Activated CD8-positive, alpha-beta memory T cell treated with anti-CD3 and anti-CD28 coated beads, Interleukin-2, amount 10 ng/mL, durations not matched to agents 7 days and 5 days (primary cell): Measurements from ENCODE around the gene TUBGCP4. TPM values are rescaled to one million over a fixed set of nuclear protein-coding genes. Genes with fewer than 3 reads are reported as not detected.

Experiments
- ATAC-seq: fragments of 150-1000 bp; cut with Tn5 transposase; one replicate; pipeline ENCODE4 v1.10.0; 2021; ENCODE audit warnings: moderate library complexity
- CTCF ChIA-PET: fragments of 350-600 bp; sonication (Branson Sonifier 250); formaldehyde crosslinking; loops from one replicate; lab custom pipeline; 2021; ENCODE audit warnings: antibody characterized with exemption; lab: Charles Lee
- DNase-seq: peaks from one replicate; pipeline ENCODE4 v3.0.0-alpha.2; 2020
- H3K27ac Mint-ChIP-seq: one replicate; pipeline ENCODE4 v1.8.0; 2021; ENCODE audit warnings: mild to moderate bottlenecking, mixed read lengths
- H3K27me3 Mint-ChIP-seq: one replicate; pipeline ENCODE4 v1.8.0; 2021; ENCODE audit warnings: mixed read lengths
- H3K36me3 Mint-ChIP-seq: one replicate; pipeline ENCODE4 v1.8.0; 2021; ENCODE audit warnings: mild to moderate bottlenecking, mixed read lengths
- H3K4me1 Mint-ChIP-seq: one replicate; pipeline ENCODE4 v1.8.0; 2021; ENCODE audit warnings: mixed read lengths
- H3K4me3 Mint-ChIP-seq: one replicate; pipeline ENCODE4 v1.8.0; 2021; ENCODE audit warnings: mild to moderate bottlenecking, moderate library complexity, mixed read lengths
- H3K9me3 Mint-ChIP-seq: one replicate; pipeline ENCODE4 v1.8.0; 2022; ENCODE audit warnings: low read depth, mixed read lengths
- total RNA-seq, 2 experiments: library from RNA; stranded (reverse); gene quantifications; one replicate each; pipeline ENCODE4 v1.2.3, GENCODE V29; 2021

TUBGCP4 gene, protein sequence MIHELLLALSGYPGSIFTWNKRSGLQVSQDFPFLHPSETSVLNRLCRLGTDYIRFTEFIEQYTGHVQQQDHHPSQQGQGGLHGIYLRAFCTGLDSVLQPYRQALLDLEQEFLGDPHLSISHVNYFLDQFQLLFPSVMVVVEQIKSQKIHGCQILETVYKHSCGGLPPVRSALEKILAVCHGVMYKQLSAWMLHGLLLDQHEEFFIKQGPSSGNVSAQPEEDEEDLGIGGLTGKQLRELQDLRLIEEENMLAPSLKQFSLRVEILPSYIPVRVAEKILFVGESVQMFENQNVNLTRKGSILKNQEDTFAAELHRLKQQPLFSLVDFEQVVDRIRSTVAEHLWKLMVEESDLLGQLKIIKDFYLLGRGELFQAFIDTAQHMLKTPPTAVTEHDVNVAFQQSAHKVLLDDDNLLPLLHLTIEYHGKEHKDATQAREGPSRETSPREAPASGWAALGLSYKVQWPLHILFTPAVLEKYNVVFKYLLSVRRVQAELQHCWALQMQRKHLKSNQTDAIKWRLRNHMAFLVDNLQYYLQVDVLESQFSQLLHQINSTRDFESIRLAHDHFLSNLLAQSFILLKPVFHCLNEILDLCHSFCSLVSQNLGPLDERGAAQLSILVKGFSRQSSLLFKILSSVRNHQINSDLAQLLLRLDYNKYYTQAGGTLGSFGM
- 10 to 100 TPM; 38.9 to 49.9 TPM for total RNA-seq

DNA sequence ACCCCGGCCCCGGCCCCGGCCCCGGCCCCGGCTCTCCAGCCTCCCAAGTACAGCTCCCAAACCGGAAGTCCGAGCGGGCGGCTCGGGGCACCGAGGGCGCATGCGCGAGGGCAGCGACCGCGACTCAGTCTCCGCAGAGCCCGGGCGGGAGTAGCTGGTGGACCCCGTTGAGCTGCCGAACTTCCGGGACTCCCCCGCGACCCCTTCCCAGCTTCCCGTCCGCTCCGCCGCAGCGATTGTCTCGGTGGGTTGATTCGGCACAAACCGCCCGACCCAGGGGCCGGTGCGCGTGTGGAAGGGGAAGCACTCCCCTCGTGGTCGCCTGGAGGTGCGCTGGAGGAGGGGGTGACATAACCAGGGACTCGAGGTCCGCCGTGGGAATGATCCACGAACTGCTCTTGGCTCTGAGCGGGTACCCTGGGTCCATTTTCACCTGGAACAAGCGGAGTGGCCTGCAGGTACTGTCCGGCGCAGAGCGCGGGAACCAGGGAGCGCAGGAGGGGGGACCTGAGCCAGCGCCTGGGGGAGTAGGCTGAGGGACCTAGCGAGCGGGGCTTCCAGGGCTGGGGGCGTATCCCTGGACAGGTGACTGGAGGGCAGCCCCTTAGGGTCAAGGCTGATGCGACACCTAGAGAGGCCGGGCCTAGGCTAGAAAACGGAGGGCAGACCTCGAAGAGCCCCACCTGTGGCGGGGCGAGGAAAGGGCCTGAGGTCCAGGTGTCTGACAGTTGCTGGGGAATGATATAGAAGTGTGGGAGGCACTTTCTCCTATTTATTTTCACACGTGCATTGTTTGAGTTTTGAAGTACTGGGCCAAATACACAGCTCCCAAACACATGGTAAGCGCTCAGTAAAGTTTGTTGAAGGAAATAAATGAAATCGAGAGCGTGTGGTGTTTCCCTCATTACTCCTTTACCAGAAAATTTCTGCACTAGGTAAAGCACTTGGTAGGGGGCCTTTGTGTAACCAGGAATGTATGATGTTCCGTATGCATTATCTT lies at the start of gene TUBGCP4, which contains the start of gene ZSCAN29:
Gene TUBGCP4 (plus strand): TSS at position 127 of the 1,000 bp plus-strand sequence. CDS start 254 bp downstream, at position 381.
Gene ZSCAN29 (minus strand): TSS at position 69 of the 1,000 bp plus-strand sequence. CDS start 1,130 bp downstream, outside the sequence.
- Mint-ChIP-seq H3K9me3 (peaks cover 14% of the 10 kb centered on the region), H3K27me3 (no peaks in the 10 kb centered on the region), H3K4me1 (peaks cover 50% of the 10 kb centered on the region), H3K27ac (peak within 1 kb of the TSS; percentile 84), H3K4me3 (peak within 1 kb of the TSS; percentile 88), H3K36me3 (peaks cover 48% of the 10 kb centered on the region)
- CTCF ChIA-PET: interaction anchor here (0.6 to 3.1 kb wide), 11 partner anchors 9 to 406 kb away, joined by 3 to 8 read pairs (median 4); partner anchors contain the start of gene ELL3
- peak; percentile 91 for ATAC-seq
- DNase-seq: peak; percentile 88

DNA sequence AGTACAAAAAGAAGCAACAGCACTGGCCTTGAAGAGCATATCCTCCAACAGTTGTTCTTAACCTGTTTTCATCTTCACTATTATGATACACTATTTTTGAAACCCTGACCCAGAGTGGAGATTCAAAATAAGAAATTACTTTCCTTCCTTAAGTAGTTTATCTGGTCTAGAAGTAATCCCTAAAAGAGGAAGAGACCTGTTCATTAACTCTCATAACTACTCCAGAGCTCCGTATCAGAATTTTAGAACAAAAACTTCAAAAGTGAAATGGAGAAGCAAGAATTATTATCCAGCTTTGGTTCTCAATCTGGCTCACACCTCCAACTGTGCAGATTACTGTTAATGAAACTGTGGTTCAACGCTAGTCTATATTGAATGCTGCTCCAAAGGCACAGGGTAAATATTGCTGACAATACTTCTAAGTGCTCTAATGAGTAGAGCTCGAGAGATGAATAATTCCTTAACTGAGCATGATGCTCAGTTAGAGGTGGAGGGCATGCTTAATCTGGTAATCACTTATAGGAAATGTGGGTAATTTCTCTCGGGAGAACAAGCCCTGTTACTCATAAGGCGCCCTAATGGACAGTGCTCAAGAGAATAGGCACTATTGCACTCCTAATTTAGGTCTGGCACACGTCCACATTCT lies 45.7 kb upstream of the TUBGCP4 start:
- Mint-ChIP-seq H3K27ac (no peak overlapping the region), H3K9me3 (no peaks in the 10 kb centered on the region), H3K4me1 (peaks cover 26% of the 10 kb centered on the region), H3K4me3 (no peak overlapping the region), H3K36me3 (peaks cover 19% of the 10 kb centered on the region), H3K27me3 (peaks cover 5% of the 10 kb centered on the region)
- CTCF ChIA-PET: interaction anchor here (1.2 to 1.5 kb wide), 3 partner anchors 13 to 100 kb away, joined by 3 to 5 read pairs (median 4); no protein-coding TSS in a partner anchor
- ATAC-seq: no peak
- DNase-seq: no peak

DNA sequence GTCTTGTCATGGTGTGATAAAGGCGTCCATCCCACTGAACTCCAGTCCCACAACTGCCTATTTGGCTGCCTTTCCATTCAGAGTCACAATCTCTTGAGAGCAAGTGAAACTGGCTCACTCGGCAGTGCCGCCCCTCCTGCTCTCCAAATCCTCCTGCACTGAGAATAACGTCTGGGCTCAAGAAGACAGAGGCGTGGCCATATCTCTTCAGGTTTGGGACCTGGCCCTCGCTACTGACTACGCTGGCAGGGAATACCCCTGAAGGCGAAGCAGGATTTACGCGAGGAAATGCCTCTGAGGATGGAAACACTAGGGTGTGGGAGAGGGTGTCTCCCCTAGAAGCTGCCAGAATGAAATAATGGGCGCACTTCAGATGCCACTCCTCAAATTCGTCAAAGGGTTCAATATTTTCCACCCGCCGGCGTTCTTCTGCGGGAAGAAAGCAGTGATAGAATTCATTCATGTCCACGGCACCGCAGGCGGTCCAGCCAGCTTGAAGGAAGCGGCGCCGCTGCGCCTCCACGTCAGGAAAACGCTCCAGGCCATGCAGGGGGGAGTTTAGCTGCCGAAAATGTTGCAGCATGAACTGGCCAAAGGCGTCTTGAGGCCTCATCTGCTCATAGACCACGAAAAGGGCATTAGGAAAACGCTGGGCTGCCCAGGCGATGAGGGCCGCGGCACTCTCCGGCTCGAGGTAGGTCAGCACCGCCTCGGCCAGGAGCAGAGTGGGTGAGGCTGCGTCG lies 41.5 kb upstream of the TUBGCP4 start:
- H3K27me3 Mint-ChIP-seq: no peaks in the 10 kb centered on the region
- DNase-seq: peak; percentile 42
- H3K27ac Mint-ChIP-seq: peak overlapping the region; percentile 97
- H3K4me3 Mint-ChIP-seq: peak overlapping the region; percentile 93
- H3K4me1 Mint-ChIP-seq: peaks cover 46% of the 10 kb centered on the region
- H3K9me3 Mint-ChIP-seq: no peaks in the 10 kb centered on the region
- peaks cover 31% of the 10 kb centered on the region for H3K36me3 Mint-ChIP-seq
- CTCF ChIA-PET: interaction anchor here (0.8 to 1.0 kb wide), 2 partner anchors 47 to 104 kb away, joined by 3 read pairs; no protein-coding TSS in a partner anchor
- ATAC-seq: no peak

DNA sequence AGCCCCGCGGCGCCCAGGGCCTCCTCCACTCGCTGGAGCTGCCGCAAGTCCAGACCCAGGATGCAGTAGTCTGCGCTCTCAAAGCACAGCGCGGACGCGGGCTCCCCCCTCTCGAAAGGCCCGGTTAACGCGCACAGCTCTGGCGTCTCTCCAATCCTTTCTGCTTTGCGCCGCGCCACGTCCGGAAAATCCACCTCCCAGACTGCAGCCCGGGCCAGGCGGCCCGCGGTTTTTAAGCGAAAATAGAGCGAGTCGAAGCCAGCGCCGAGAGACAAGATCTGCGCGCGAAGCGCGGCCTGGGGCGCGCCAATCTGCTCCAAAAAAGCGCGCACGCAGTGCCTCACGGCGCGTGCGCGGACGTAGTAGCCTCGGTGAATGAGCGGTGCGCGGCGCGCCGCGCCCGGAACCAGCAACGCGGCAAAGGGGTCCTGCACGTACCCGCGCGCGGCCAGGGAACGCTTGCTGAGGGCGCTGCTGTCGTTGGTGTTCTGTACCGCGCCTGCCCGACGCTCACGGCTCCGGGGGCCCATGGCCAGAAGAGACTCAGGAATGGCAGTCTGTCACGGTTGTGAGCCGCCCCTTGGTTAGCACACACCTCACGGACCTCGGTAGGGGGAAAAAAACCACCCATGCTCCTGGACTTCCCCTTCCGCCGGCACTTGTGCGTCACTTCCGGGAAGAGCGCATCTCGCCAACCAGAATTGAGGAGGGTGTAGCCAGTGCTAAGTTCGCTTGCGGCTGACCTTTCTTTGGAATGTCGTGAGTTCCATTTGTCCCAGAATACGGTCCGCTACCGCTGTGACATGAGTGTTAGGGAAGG lies 40.7 kb upstream of the TUBGCP4 start, which contains the start of gene LCMT2:
Gene LCMT2 (minus strand): TSS at position 614 of the 820 bp plus-strand sequence. CDS start 84 bp downstream, at position 530.
- H3K27me3 Mint-ChIP-seq: no peaks in the 10 kb centered on the region
- peak within 1 kb of the TSS; percentile 97 for H3K27ac Mint-ChIP-seq
- CTCF ChIA-PET: interaction anchor here (0.8 to 1.0 kb wide), 2 partner anchors 46 to 105 kb away, joined by 3 read pairs; no protein-coding TSS in a partner anchor
- no peaks in the 10 kb centered on the region for H3K9me3 Mint-ChIP-seq
- H3K36me3 Mint-ChIP-seq: peaks cover 31% of the 10 kb centered on the region
- H3K4me3 Mint-ChIP-seq: peak within 1 kb of the TSS; percentile 93
- H3K4me1 Mint-ChIP-seq: peaks cover 46% of the 10 kb centered on the region
- DNase-seq (peak; percentile 93), ATAC-seq (peak; percentile 89)

DNA sequence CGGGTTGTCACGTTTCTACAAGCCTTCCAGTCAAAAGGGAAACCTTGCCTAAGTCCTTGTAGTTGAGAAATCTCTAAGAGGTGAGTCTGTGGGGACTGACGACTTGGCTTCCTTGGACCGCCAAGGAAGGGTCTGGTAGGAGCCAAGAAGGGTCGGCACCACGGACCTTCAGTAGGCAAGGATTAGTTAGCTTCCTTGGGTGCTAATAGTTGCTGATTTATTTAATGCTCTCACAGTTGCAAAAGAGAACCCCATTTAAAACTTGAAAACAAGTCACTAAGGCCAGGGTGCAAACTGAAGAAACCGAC lies 40.2 kb upstream of the TUBGCP4 start:
- no peak for DNase-seq
- peaks cover 33% of the 10 kb centered on the region for H3K36me3 Mint-ChIP-seq
- CTCF ChIA-PET: no interaction called here
- peaks cover 44% of the 10 kb centered on the region for H3K4me1 Mint-ChIP-seq
- H3K4me3 Mint-ChIP-seq: peak overlapping the region; percentile 93
- peak; percentile 25 for ATAC-seq
- H3K9me3 Mint-ChIP-seq: no peaks in the 10 kb centered on the region
- H3K27ac Mint-ChIP-seq: peak overlapping the region; percentile 97
- H3K27me3 Mint-ChIP-seq: no peaks in the 10 kb centered on the region

DNA sequence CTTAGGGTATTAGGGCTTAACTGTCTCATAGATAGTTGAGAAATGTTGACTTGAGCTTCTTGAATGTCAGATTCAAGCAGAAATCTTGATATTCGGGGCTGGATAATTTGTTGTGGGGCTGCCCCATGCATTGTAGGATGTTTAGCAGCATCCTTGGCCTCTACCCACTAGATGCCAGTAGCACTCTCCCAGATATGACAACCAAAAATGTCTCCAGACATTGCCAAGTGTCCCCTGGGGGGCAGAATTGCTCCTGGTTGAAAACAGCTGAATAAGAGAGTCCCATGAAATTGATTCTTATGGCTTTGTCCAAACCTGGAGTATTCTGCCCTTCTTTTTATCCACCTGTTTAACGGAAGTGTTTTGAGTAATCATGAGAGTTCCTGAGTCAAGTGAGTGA lies 24.6 kb upstream of the TUBGCP4 start:
- Mint-ChIP-seq H3K36me3 (peaks cover 17% of the 10 kb centered on the region), H3K4me3 (no peak overlapping the region), H3K4me1 (no peaks in the 10 kb centered on the region), H3K27ac (no peak overlapping the region), H3K9me3 (no peaks in the 10 kb centered on the region), H3K27me3 (no peaks in the 10 kb centered on the region)
- CTCF ChIA-PET: interaction anchor here (0.9 to 1.8 kb wide), 5 partner anchors 9 to 404 kb away, joined by 3 to 6 read pairs (median 3); no protein-coding TSS in a partner anchor
- peak; percentile 45 for DNase-seq
- no peak for ATAC-seq

DNA sequence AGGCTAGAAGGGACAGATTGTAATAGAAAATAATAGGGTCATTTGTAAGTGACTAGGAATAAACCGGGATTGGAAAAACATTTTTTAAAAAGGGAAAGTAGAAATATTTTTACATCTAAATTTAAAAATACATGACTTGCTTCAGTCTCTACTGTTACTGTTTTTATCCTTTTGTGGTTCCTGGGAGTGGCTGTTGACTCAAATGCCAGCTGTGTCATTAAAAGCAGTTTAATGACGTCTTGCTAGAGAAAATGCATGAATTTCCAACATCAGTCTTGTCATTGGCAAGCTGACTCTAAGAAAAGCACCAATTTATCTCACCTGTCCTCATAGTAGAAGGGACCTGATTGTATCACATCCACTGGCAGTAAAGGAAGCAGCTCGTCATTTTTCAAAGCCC lies 23.8 kb upstream of the TUBGCP4 start:
- Mint-ChIP-seq H3K4me3 (no peak overlapping the region), H3K27ac (no peak overlapping the region), H3K36me3 (peaks cover 17% of the 10 kb centered on the region), H3K9me3 (no peaks in the 10 kb centered on the region), H3K4me1 (no peaks in the 10 kb centered on the region), H3K27me3 (no peaks in the 10 kb centered on the region)
- no peak for ATAC-seq
- CTCF ChIA-PET: interaction anchor here (0.6 to 1.8 kb wide), 4 partner anchors 9 to 189 kb away, joined by 3 to 6 read pairs (median 4); no protein-coding TSS in a partner anchor
- no peak for DNase-seq

DNA sequence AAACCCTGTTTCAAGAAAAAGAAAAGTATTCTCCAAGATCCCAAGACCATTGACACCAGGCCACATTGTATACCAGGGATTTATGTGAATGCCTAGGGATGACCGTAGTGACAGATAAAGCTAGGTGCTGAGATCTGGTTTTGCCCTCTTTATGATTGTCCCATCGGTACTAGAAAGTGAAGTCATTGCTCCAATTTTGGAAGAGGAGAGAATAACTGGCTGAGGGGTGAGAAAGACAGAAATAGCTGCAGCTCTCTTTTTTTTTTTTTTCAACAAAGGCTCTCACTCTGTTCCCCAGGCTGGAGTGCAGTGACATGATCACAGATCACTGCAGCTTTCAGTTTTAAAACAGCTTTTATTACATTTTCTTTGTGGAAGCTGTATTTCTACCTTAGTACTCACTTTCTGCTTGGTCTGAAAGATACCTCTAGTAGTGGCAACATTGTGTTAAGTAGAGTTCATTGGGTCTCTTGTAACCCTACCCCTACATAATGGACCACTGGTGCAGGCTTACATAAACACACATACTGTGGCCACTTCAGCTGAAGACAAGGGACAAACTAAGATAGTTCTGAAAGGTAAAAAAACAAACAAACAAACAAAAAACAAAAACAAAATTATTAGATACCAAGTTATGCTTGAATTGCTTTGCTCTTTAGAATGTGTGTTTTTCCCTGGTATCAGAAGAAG lies 18.1 kb upstream of the TUBGCP4 start:
- Mint-ChIP-seq H3K36me3 (peaks cover 33% of the 10 kb centered on the region), H3K27me3 (no peaks in the 10 kb centered on the region), H3K4me3 (no peak overlapping the region), H3K27ac (no peak overlapping the region), H3K4me1 (no peaks in the 10 kb centered on the region), H3K9me3 (no peaks in the 10 kb centered on the region)
- CTCF ChIA-PET: interaction anchor here (1.1 kb wide), 1 partner anchor 67 kb away, joined by 3 read pairs; no protein-coding TSS in a partner anchor
- no peak for DNase-seq
- ATAC-seq: no peak

DNA sequence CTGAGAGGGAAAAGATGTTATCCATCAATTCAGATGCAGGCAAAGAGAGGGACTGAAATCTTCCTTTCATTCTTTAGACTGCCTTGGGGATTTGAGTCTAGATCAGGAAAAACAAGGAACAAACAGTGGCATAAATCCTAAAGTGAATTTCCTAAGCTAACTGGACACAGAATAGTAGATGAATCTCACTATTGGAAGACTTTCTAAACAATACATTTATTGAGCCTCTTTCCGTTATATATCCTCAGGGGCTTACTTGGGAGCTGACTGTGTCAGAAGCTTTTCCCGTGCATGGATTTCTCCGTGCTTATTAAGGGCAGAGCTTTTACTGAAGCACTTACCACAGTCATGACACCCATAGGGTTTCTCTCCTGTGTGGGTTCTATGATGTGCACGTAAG lies 10.1 kb upstream of the TUBGCP4 start:
- Mint-ChIP-seq H3K4me1 (peaks cover 8% of the 10 kb centered on the region), H3K36me3 (peaks cover 84% of the 10 kb centered on the region), H3K27me3 (no peaks in the 10 kb centered on the region), H3K27ac (no peak overlapping the region), H3K9me3 (peaks cover 40% of the 10 kb centered on the region), H3K4me3 (no peak overlapping the region)
- DNase-seq (no peak), ATAC-seq (no peak)
- CTCF ChIA-PET: interaction anchor here (1.0 to 2.2 kb wide), 3 partner anchors 10 to 15 kb away, joined by 3 to 6 read pairs (median 4); partner anchors contain the start of genes TUBGCP4 and ZSCAN29

DNA sequence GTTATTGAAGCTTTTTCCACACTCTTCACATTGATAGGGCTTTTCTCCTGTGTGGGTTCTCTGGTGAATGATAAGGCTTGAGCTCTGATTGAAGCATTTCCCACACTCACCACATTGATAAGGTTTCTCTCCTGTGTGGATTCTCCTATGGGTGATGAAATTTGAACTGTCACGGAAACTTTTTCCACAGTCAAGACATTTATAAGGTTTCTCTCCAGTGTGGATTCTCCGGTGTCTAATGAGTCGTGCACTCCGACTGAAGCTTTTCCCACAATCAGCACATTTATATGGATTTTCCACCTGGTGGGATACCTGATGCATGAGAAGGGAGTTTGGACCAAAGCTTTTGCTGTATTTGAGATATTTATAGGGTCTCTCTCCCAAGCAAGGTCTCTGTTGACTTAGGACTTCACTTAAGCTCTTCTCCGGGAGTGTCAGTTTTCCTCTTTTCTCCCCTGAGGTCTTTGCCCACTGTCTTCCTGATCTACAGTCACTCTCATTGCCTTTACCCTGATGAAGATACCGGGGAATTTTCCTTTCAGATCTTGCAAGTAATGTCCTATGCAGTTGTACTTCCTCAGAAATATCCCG lies 9.5 kb upstream of the TUBGCP4 start:
- H3K27ac Mint-ChIP-seq: no peak overlapping the region
- no peaks in the 10 kb centered on the region for H3K27me3 Mint-ChIP-seq
- H3K9me3 Mint-ChIP-seq: peaks cover 40% of the 10 kb centered on the region
- CTCF ChIA-PET: interaction anchor here (1.6 to 2.2 kb wide), 2 partner anchors 10 to 15 kb away, joined by 4 to 6 read pairs; no protein-coding TSS in a partner anchor
- no peak overlapping the region for H3K4me3 Mint-ChIP-seq
- DNase-seq (no peak), ATAC-seq (no peak)
- peaks cover 8% of the 10 kb centered on the region for H3K4me1 Mint-ChIP-seq
- peaks cover 84% of the 10 kb centered on the region for H3K36me3 Mint-ChIP-seq
